Islet of Langerhans (tissue), 1 donor: ENCODE results near the gene TNFRSF8.
"Not testable (repeated sequence)": the region's sequence is repeated elsewhere in the genome, so short reads cannot be mapped to it uniquely, and the experiment has no call there.

ENCODE experiments used
- FAIRE-seq: peaks from one replicate; lab custom pipeline; 2011; peaks lifted over from hg19 to GRCh38; lab: Jason Lieb, UNC

TNFRSF8 gene

GRCh38 chr1:12063141-12064072 lies at the start of gene TNFRSF8:
Gene TNFRSF8 (plus strand): TSS chr1:12063303. CDS start chr1:12063599, 296 bp downstream.
- no peak for FAIRE-seq

- FAIRE-seq, result no peak
These were observed 48.7 kb upstream of the TNFRSF8 start for GRCh38 chr1:12014141-12014991.

- no peak for FAIRE-seq
These were observed 48.1 kb upstream of the TNFRSF8 start for GRCh38 chr1:12015001-12015491.

GRCh38 chr1:12015499-12015898 lies 47.6 kb upstream of the TNFRSF8 start:
- no peak for FAIRE-seq

GRCh38 chr1:12016182-12016581 lies 46.9 kb upstream of the TNFRSF8 start:
- FAIRE-seq, result no peak

- FAIRE-seq, result no peak
These were observed 43.1 kb upstream of the TNFRSF8 start for GRCh38 chr1:12019858-12020509.

- FAIRE-seq, result no peak
These were observed 41.5 kb upstream of the TNFRSF8 start for GRCh38 chr1:12021616-12022015.

GRCh38 chr1:12022036-12022435 lies 41.1 kb upstream of the TNFRSF8 start:
- FAIRE-seq, result no peak

- FAIRE-seq, result no peak
These were observed 36.5 kb upstream of the TNFRSF8 start for GRCh38 chr1:12026586-12026985.

- no peak for FAIRE-seq
These were observed 34.9 kb upstream of the TNFRSF8 start for GRCh38 chr1:12028248-12028647.

GRCh38 chr1:12028957-12029511 lies 34.1 kb upstream of the TNFRSF8 start:
- FAIRE-seq, result no peak

- no peak for FAIRE-seq
These were observed 33.3 kb upstream of the TNFRSF8 start for GRCh38 chr1:12029720-12030339.

GRCh38 chr1:12031039-12031980 lies 31.8 kb upstream of the TNFRSF8 start:
- no peak for FAIRE-seq

- no peak for FAIRE-seq
These were observed 30.9 kb upstream of the TNFRSF8 start for GRCh38 chr1:12032161-12032621.

GRCh38 chr1:12033441-12033840 lies 29.7 kb upstream of the TNFRSF8 start:
- not testable (repeated sequence) for FAIRE-seq

GRCh38 chr1:12034381-12034801 lies 28.7 kb upstream of the TNFRSF8 start:
- FAIRE-seq, result no peak

- no peak for FAIRE-seq
These were observed 27.8 kb upstream of the TNFRSF8 start for GRCh38 chr1:12035312-12035711.

- FAIRE-seq, result no peak
These were observed 25.4 kb upstream of the TNFRSF8 start for GRCh38 chr1:12037486-12038355.
